Measurements from ENCODE around the gene SLC17A9. TPM values are rescaled to one million over a fixed set of nuclear protein-coding genes. Genes with fewer than 3 reads are reported as not detected.
A peak's percentile ranks its signal among the peaks of the same experiment; 100 is the strongest.

SLC17A9 gene
- total and polyA plus RNA-seq, 10 of the 15 experiments (the other 5 are each of a cell fraction or from before 2014, with no cell fraction given), result 0.72 to 74.1 (median 29.4) TPM

GRCh38 chr20:62921119-62921687 is 31.3 kb upstream of the SLC17A9 start (continued):
- peak; percentile 34; the same call in 1 of the 2 replicates for TF ChIP-seq YY1 (IDR thresholded peaks at IDR 0.05; ENCODE audit: low read depth, low read length)

DNA sequence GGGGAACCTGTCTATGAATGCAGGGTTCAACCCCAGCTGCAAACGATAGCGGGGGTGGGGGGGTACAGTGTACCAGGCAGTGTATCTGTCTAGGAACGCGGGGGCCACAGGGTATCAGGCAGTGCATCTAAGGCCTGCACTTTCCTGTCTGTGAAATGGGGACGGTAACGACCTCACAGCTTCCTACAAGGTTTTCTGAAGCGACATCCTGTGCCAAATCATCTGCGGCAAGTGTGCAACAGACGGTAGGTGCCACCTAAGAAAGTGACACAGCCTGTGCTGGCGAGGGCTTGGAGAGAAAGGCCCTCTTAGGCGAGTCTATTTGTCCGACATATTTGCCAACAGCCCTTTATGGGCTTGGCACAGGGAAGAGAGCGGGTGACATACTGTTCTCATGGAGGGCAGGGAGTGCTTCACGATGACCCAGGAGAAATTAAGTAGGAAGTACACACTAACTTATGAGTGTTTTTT is 30.0 kb upstream of the SLC17A9 start:
- Histone ChIP-seq H2AFZ (ENCODE audit: control insufficient read depth, low read depth, low read length) (no peak overlapping the region), H3K27me3 (replicated peaks in 1 of 2; ENCODE audit: control insufficient read depth in 2 of 2, insufficient read depth in 2 of 2, low read length in 1 of 2) (no peaks in the 10 kb centered on the region), H3K27ac (ENCODE audit: control insufficient read depth, insufficient read depth) (peak overlapping the region; percentile 17), H3K4me2 (ENCODE audit: control insufficient read depth, insufficient read depth) (peak overlapping the region; percentile 75), H3K9me3 (replicated peaks; ENCODE audit: control insufficient read depth, insufficient read depth, low read length) (no peaks in the 10 kb centered on the region), H3K4me3 (peak overlapping the region; percentile 48), H3K9ac (ENCODE audit: control insufficient read depth, insufficient read depth, low read length) (peak overlapping the region; percentile 38; the same call in 1 of the 2 replicates), H3K4me1 (ENCODE audit: control insufficient read depth, insufficient read depth, low read length) (peaks cover 53% of the 10 kb centered on the region), H4K20me1 (ENCODE audit: control insufficient read depth, insufficient read depth) (peaks cover 20% of the 10 kb centered on the region), H3K36me3 (ENCODE audit: control insufficient read depth in 2 of 2, insufficient read depth in 2 of 2, low read length in 1 of 2) (no peaks in the 10 kb centered on the region; a peak in 1 of 4 replicates), H3K79me2 (ENCODE audit: control insufficient read depth, insufficient read depth, low read length) (peaks cover 98% of the 10 kb centered on the region)
- CTCF ChIA-PET, result interaction anchor here (0.7 to 12.5 kb wide), 4 partner anchors 11 to 22 kb away, joined by 3 to 92 read pairs (median 3); no protein-coding TSS in a partner anchor
- no peak for DNase-seq (ENCODE audit: low read depth, low spot score)
- intact Hi-C loops (cut with micrococcal nuclease; ENCODE audit: unreplicated experiment), result no loop called here
- BruUV-seq (replicated peaks), result no TSS peak
- TF ChIP-seq, protein P1, sequence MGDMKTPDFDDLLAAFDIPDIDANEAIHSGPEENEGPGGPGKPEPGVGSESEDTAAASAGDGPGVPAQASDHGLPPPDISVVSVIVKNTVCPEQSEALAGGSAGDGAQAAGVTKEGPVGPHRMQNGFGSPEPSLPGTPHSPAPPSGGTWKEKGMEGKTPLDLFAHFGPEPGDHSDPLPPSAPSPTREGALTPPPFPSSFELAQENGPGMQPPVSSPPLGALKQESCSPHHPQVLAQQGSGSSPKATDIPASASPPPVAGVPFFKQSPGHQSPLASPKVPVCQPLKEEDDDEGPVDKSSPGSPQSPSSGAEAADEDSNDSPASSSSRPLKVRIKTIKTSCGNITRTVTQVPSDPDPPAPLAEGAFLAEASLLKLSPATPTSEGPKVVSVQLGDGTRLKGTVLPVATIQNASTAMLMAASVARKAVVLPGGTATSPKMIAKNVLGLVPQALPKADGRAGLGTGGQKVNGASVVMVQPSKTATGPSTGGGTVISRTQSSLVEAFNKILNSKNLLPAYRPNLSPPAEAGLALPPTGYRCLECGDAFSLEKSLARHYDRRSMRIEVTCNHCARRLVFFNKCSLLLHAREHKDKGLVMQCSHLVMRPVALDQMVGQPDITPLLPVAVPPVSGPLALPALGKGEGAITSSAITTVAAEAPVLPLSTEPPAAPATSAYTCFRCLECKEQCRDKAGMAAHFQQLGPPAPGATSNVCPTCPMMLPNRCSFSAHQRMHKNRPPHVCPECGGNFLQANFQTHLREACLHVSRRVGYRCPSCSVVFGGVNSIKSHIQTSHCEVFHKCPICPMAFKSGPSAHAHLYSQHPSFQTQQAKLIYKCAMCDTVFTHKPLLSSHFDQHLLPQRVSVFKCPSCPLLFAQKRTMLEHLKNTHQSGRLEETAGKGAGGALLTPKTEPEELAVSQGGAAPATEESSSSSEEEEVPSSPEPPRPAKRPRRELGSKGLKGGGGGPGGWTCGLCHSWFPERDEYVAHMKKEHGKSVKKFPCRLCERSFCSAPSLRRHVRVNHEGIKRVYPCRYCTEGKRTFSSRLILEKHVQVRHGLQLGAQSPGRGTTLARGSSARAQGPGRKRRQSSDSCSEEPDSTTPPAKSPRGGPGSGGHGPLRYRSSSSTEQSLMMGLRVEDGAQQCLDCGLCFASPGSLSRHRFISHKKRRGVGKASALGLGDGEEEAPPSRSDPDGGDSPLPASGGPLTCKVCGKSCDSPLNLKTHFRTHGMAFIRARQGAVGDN (IDR thresholded peaks at IDR 0.05), result no peak
- TF ChIP-seq CREB1 (IDR thresholded peaks at IDR 0.05; ENCODE audit: low read depth), result no peak
- no peak for TF ChIP-seq ZNF24 (IDR thresholded peaks at IDR 0.05)
- no peak for TF ChIP-seq E4F1 (IDR thresholded peaks at IDR 0.05; ENCODE audit: borderline replicate concordance, partially characterized antibody)
- TF ChIP-seq ZBTB11 (CRISPR knock-in tag; IDR thresholded peaks at IDR 0.05), result no peak
- TF ChIP-seq SMARCA5 (IDR thresholded peaks at IDR 0.05), result peak; percentile 59; the same call in 1 of the 2 replicates
- 0 out of 2 replicates have a peak, but pooled peaks have one; percentile 17 for TF ChIP-seq IKZF1 (conservative IDR thresholded peaks at IDR 0.05)
- RAD21 ChIA-PET (ENCODE audit: unreplicated experiment), result no interaction called here
- FAIRE-seq, result no peak
- 16% methylated on average over 14 of the region's 14 CpGs for WGBS (ENCODE audit: insufficient coverage, insufficient replicate concordance, low lambda C conversion rate, missing lambda C conversion rate)
- POLR2A ChIA-PET, result interaction anchor here (1.8 kb wide), 1 partner anchor 32 kb away, joined by 6 read pairs; no protein-coding TSS in a partner anchor
- in situ Hi-C loops (cut with MboI), result no loop called here
- SMC1A ChIA-PET (ENCODE audit: uncharacterized antibody, unreplicated experiment), result interaction anchor here (1.2 kb wide), 1 partner anchor 10 kb away, joined by 3 read pairs; no protein-coding TSS in a partner anchor
- no peak for ATAC-seq
